Activated CD4-positive, alpha-beta T cell treated with anti-CD3 and anti-CD28 coated beads for 48 hours (primary cell): ENCODE results near the gene WDR72.
"Not testable (repeated sequence)": the region's sequence is repeated elsewhere in the genome, so short reads cannot be mapped to it uniquely, and the experiment has no call there.

Experiments used
- DNase-seq: peaks from one replicate; pipeline ENCODE4 v3.0.0-alpha.2; 2020

Gene WDR72

GRCh38 chr15:53759411-53759931 is at the start of gene WDR72:
Gene WDR72 (minus strand): TSS chr15:53759663. CDS start chr15:53733149, 26,514 bp downstream.
- DNase-seq: no peak

GRCh38 chr15:53808058-53808706 is 48.7 kb upstream of the WDR72 start:
- no peak for DNase-seq

GRCh38 chr15:53807501-53807900 is 48.0 kb upstream of the WDR72 start:
- DNase-seq: no peak

GRCh38 chr15:53802672-53803071 is 43.2 kb upstream of the WDR72 start:
- no peak for DNase-seq

DNA sequence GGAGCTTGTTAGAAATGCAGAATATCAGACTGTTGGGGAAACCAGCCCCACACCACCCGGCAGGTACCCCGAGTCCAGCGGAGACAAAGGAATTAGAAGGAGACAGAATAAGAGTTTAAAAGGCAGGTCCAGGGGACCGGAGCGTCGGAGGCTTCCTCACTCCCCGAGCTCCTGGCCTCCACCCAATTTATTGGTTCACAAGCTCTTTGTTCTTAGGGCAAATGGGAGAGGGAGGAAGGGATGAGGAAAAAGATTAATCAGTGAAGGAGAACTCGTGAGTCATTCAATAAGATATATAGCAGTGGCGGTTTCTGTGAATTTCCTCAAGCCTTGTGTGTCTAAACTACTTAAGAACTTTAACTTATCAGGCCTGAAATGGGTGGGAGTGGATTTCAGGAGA is 32.1 kb upstream of the WDR72 start:
- DNase-seq: no peak

DNA sequence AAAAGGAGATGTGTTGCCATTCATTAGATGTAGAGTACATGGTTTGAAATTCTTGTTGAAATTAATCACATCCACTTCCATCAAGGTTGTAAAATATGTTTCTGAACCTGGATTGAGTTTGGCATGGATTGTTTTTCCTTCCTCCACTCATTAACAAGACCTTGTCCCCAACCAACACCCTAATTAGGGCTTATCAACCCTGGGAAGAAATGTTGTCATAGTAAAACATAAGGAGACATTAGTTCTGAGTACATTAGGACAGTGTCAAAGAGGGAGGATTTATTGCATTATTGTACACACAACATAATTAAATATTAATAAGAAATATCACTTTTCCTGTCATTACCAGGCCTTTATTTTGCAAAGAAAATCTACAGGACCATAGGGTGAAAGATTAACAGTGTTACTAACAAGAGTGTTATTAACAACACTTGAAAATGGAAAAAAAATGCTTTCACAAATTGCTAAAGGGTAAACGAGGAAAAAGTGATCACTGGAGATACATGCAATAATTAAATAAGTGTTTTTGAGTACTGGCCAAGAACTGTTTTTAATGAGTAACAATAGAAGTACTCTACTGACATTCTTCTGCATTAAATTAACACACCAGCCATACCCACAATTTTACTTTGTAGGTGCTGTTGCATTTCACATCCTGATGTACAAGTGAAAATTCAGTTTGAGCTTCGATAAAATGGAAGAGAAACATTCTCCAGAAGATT is 30.4 kb upstream of the WDR72 start:
- no peak for DNase-seq

- DNase-seq: no peak
Measured at GRCh38 chr15:53786401-53786800, 26.9 kb upstream of the WDR72 start.

GRCh38 chr15:53785241-53785640 is 25.8 kb upstream of the WDR72 start:
- DNase-seq: not testable (repeated sequence)

- DNase-seq: no peak
Measured at GRCh38 chr15:53762916-53763315, 3.5 kb upstream of the WDR72 start.

- no peak for DNase-seq
Measured at GRCh38 chr15:53758412-53758811, 1.1 kb downstream of the WDR72 start.

DNA sequence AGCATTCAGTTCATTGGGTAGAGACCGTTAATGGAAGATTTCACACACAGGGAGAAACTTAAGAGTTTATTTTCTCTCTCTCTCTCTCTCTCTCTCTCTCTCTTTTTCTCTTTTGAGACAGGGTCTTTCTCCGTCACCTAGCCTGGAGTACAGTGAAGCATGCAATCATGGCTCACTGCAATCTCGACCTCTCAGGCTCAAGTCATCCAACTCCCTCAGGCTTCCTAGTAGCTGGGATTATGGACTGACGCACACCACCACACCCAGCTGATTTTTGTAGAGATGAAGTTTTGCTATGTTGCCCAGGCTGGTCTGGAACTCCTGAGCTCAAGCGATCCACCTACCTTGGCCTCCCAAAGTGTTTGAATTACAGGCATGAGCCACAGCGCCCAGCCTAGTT is 1.6 kb downstream of the WDR72 start:
- no peak for DNase-seq

DNA sequence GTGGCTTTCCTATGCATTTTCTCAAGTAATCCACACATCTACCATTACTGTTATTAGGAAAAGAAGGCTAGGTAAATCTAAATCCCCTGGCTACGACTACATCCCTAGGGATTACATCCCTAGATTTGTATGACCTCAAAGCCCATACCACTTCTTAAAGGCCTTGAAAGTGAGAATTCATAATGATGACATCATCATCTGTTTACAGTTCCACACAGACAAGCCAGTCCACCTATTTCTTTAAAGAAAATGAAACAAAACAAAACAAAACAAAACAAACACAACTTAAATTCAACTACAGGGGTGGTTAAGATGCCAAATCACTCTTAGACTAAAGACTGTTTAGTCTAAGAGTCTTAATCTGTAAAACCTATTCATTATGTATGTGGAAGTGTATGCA is 5.7 kb downstream of the WDR72 start:
- DNase-seq: no peak

GRCh38 chr15:53752406-53752805 is 7.1 kb downstream of the WDR72 start:
- no peak for DNase-seq

DNA sequence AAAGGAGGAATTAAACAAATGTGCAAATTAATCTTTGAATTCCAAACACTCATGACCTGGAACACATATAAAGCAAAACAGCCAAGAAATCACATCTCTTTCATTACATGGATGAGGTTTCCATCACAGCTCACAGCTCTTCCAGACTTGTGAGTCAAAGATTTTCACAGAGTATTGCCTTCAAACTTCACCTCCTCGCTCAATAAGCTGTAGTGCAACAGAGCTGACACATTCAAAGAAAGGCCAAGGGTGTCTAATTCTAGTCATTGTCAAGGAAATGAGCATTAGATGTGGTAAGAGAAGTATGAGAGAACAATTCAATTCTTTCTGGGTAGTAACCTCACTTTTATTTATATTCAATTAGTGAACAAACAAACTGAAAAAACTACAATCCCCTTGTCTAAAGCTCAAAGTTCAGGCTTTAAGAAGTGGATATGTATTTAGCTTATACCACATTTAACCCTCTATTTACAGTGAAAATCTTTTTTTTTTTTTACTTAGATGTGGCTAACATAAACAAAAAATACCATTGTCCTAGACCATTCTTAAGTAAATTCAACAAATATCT is 11.9 kb downstream of the WDR72 start:
- no peak for DNase-seq

GRCh38 chr15:53746101-53746500 is 13.4 kb downstream of the WDR72 start:
- DNase-seq: no peak

DNA sequence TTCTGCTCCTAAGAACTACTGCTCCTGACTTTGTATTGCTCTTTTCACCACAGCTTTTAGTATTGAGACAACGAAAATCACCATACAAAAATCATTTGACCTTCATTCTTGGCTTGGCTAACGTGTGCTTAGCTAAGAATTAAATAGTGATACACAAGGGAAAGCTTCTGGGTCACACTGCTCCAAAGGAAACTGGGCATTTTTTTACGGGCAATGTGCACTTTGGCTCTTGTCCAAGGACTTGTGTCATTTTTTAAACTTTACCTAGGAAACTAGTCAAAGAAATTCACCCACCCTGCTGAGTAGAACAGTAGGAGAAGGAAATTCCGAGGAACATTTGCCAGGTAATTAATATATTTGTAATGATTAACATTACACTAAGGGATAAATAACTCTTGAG is 19.8 kb downstream of the WDR72 start:
- DNase-seq: no peak

DNA sequence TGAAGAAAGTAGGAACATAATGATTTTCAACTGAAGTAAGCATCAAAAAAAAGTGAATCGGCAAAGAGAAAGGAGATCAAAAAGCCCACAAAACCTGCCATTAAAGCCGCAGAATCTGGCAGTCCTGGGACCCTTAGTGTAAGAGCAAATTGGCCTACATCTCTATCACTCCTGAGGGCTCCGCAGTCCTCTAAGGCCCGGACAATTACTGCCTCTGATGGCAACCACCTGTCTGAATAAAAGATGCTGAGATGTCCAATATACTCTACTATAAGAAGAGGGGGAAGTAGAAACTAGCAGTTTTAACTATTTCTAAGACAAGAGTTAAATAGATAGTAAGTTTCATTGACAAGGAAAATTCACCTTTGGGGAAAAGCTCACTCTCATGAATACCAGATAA is 20.3 kb downstream of the WDR72 start:
- no peak for DNase-seq

DNA sequence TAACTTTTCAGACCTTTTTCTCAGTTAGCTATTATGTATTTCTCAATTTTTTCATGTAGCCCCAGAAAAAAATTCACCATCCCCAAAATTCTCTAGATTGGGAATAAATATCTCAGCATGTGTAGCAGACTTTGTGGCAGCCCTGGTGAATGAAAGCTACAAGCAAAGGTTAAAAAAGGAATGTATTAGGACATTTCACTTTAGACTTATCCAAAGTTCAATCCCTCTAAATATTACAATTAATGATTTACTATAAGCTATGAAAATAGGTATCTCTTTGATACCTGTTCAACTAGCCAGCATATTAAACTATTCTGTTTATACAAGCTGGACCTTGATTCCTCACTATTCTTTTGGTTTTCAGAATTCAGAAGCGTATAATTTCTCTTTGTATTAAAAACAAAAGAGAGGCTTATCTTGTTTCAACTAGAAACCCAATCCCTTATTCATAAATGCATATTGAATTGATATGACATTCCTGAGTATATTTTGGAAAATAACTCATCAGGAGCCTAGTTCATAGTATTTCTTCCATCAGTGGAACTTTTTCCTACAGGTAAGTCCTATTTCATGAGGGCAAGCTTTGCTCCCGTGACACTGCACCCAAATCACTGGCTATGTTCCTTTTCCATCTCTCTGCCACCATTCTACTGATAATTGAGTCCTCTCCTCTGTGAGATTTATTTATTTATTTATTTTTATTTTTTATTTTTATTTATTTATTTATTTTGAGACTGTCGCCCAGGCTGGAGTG is 38.0 kb downstream of the WDR72 start:
- DNase-seq: no peak

GRCh38 chr15:53716909-53717876 is 42.3 kb downstream of the WDR72 start:
- DNase-seq: no peak

DNA sequence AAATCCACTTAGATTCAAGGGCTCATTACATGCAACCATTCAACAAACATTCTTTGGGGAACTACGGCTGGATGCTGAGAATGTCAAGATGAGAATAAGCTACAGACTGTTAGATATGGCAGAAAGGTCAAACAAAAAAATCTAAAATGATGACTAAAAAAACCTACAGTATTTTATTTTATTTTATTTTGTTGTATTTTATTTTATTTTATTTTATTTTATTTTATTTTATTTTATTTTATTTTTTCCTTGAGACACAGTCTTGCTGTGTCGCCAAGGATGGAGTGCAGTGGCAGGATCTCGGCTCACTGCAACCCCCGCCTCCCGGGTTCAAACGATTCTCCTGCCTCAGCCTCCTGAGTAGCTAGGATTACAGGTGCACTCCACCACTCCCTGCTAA is 46.2 kb downstream of the WDR72 start:
- DNase-seq: no peak

DNA sequence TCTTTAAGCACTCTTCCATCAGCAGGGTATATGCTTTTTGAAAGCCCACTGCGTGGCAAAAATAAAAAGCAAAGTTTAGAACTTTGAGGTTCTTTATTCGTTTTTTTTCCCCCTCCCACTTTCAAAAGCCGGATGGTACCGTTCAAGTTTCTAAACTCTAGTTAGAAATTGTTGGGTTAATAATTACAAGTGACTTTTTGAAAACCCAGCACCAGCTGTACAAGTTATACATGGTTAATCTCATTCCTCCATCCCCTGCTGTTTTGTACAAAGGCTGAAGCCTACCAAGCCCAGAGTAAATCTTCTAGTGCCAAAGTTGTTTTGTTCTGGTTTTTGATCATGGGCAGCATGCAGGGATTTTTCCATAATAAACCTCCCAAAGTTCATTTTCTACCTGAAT is 48.6 kb downstream of the WDR72 start:
- no peak for DNase-seq

DNA sequence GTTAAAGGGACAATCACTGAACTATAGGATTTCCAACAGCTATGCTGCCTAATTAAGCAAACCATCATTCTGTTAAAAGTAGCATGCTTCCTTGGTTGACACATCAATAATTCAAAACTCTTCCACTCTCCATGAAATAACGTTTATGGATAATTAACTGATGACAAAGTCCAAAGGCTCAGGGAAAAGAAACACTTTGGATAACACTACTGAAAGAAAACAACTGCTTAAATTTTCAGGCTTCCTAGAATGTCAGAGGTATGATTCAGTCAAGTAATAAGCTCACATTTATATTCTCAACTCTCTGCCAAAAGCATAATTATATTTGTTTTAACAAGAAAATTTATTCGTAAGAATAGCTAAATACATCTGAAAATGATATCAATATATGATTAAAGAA is 49.6 kb downstream of the WDR72 start:
- DNase-seq: no peak
